BLaER1 treated with 17β-estradiol and CSF1 and Interleukin-3, amounts not matched to agents 10 nM and 100 nM (cell line): Measurements from ENCODE around the gene ZC3HAV1.

Experiments used
- H3K27ac ChIP-seq, 11 experiments: shearing (Covaris generic); formaldehyde crosslinking; 2 replicates each; pipeline ENCODE4 v1.8.1; 2022
- H3K27me3 ChIP-seq, 11 experiments: shearing (Covaris generic); formaldehyde crosslinking; 2 replicates each; pipeline ENCODE4 v1.8.1; 2022
- H3K36me3 ChIP-seq, 11 experiments: shearing (Covaris generic); formaldehyde crosslinking; 2 replicates each; pipeline ENCODE4 v1.8.1; 2022
- H3K4me1 ChIP-seq, 10 experiments: shearing (Covaris generic); formaldehyde crosslinking; 2 replicates each; pipeline ENCODE4 v1.8.1; 2022
- H3K4me2 ChIP-seq, 11 experiments: shearing (Covaris generic); formaldehyde crosslinking; 2 replicates each; pipeline ENCODE4 v1.8.1; 2022
- H3K4me3 ChIP-seq, 10 experiments: shearing (Covaris generic); formaldehyde crosslinking; 2 replicates each; pipeline ENCODE4 v1.8.1; 2022
- H3K9ac ChIP-seq, 11 experiments: shearing (Covaris generic); formaldehyde crosslinking; 2 replicates each; pipeline ENCODE4 v1.8.1; 2022
- H3K9me3 ChIP-seq, 11 experiments: shearing (Covaris generic); formaldehyde crosslinking; replicated peaks in 1 of 11; 2 replicates each; pipeline ENCODE4 v1.8.1; 2022
- H4K20me1 ChIP-seq, 11 experiments: shearing (Covaris generic); formaldehyde crosslinking; 2 replicates each; pipeline ENCODE4 v1.8.1; 2022
- Cebpa-rat ChIP-seq, 11 experiments: shearing (Covaris generic); IDR thresholded peaks; 2 replicates each; pipeline ENCODE4 v1.8.1; 2022

The ZC3HAV1 gene

GRCh38 chr7:139075871-139076686 is 33.4 kb downstream of the ZC3HAV1 start:
- H3K4me1 ChIP-seq, result peaks cover 3 to 33% (median 7%) of the 10 kb centered on the region in 10 experiments; a peak in 16 of 20 replicates

GRCh38 chr7:139075031-139075652 is 34.4 kb downstream of the ZC3HAV1 start:
- H4K20me1 ChIP-seq, result peaks cover 47 to 98% (median 87%) of the 10 kb centered on the region in 11 experiments; a peak in 21 of 22 replicates
- peaks cover 90 to 100% (median 97%) of the 10 kb centered on the region in 11 experiments for H3K36me3 ChIP-seq
- H3K4me2 ChIP-seq, result peak overlapping the region; percentile 27 to 63 (median 45); a peak in 13 of 22 replicates
- H3K27me3 ChIP-seq, result no peaks in the 10 kb centered on the region
- H3K9ac ChIP-seq, result peak overlapping the region in 6 of 11 experiments; percentile 10 to 58 (median 34); a peak in 7 of 22 replicates
- H3K9me3 ChIP-seq, result no peaks in the 10 kb centered on the region
- TF ChIP-seq Cebpa-rat (IDR thresholded peaks at IDR 0.05), result peak in 1 of 11 experiments; percentile 15; a peak in 1 of 22 replicates
- no peak overlapping the region for H3K4me3 ChIP-seq
- peaks cover 3 to 26% (median 7%) of the 10 kb centered on the region in 10 experiments; a peak in 16 of 20 replicates for H3K4me1 ChIP-seq
- H3K27ac ChIP-seq, result peak overlapping the region in 7 of 11 experiments; percentile 22 to 62 (median 49); a peak in 12 of 22 replicates

More at GRCh38 chr7:139075871-139076686, 33.4 kb downstream of the ZC3HAV1 start:
- no peaks in the 10 kb centered on the region for H3K9me3 ChIP-seq
- peak overlapping the region in 3 of 11 experiments; percentile 7 to 29 (median 19); a peak in 1 of 22 replicates for H3K27ac ChIP-seq
- peaks cover 92 to 100% (median 97%) of the 10 kb centered on the region in 11 experiments for H3K36me3 ChIP-seq
- no peaks in the 10 kb centered on the region for H3K27me3 ChIP-seq
- TF ChIP-seq Cebpa-rat (IDR thresholded peaks at IDR 0.05), result no peak
- H3K4me3 ChIP-seq, result no peak overlapping the region
- H3K9ac ChIP-seq, result peak overlapping the region in 3 of 11 experiments; percentile 8 to 31 (median 10); a peak in 5 of 22 replicates
- H4K20me1 ChIP-seq, result peaks cover 56 to 99% (median 91%) of the 10 kb centered on the region in 11 experiments; a peak in 21 of 22 replicates
- H3K4me2 ChIP-seq, result no peak overlapping the region

GRCh38 chr7:139072796-139073195 is 36.7 kb downstream of the ZC3HAV1 start:
- H3K36me3 ChIP-seq, result peaks cover 90 to 100% (median 97%) of the 10 kb centered on the region in 11 experiments
- no peaks in the 10 kb centered on the region for H3K9me3 ChIP-seq
- no peak overlapping the region for H3K4me2 ChIP-seq
- H3K4me3 ChIP-seq, result no peak overlapping the region
- no peak overlapping the region for H3K27ac ChIP-seq
- H3K27me3 ChIP-seq, result no peaks in the 10 kb centered on the region
- no peak overlapping the region for H3K9ac ChIP-seq
- TF ChIP-seq Cebpa-rat (IDR thresholded peaks at IDR 0.05), result no peak
- H4K20me1 ChIP-seq, result peaks cover 32 to 98% (median 84%) of the 10 kb centered on the region in 11 experiments; a peak in 21 of 22 replicates
- peaks cover 3 to 8% (median 4%) of the 10 kb centered on the region in 10 experiments; a peak in 14 of 20 replicates for H3K4me1 ChIP-seq

- H3K4me1 ChIP-seq, result peaks cover 3 to 8% (median 4%) of the 10 kb centered on the region in 10 experiments; a peak in 14 of 20 replicates
- H3K27me3 ChIP-seq, result no peaks in the 10 kb centered on the region
- no peak for TF ChIP-seq Cebpa-rat (IDR thresholded peaks at IDR 0.05)
- no peak overlapping the region for H3K27ac ChIP-seq
- H3K9me3 ChIP-seq, result no peaks in the 10 kb centered on the region
- peaks cover 90 to 100% (median 97%) of the 10 kb centered on the region in 11 experiments for H3K36me3 ChIP-seq
- no peak overlapping the region for H3K9ac ChIP-seq
- peaks cover 30 to 98% (median 84%) of the 10 kb centered on the region in 11 experiments; a peak in 21 of 22 replicates for H4K20me1 ChIP-seq
- no peak overlapping the region for H3K4me3 ChIP-seq
- H3K4me2 ChIP-seq, result no peak overlapping the region
These were observed 37.8 kb downstream of the ZC3HAV1 start for GRCh38 chr7:139071680-139072079.

- no peak for TF ChIP-seq Cebpa-rat (IDR thresholded peaks at IDR 0.05)
- Histone ChIP-seq H3K36me3 (peaks cover 98 to 100% (median 100%) of the 10 kb centered on the region in 11 experiments), H3K9ac (no peak overlapping the region), H3K9me3 (no peaks in the 10 kb centered on the region), H3K4me3 (no peak overlapping the region), H3K27me3 (no peaks in the 10 kb centered on the region), H3K4me2 (no peak overlapping the region), H4K20me1 (peaks cover 18 to 100% (median 92%) of the 10 kb centered on the region in 11 experiments), H3K4me1 (0 out of 20 replicates have a peak, but pooled peaks cover 0 to 3% (median 0%) of the 10 kb centered on the region in 10 experiments), H3K27ac (no peak overlapping the region)
These were observed 40.7 kb downstream of the ZC3HAV1 start for GRCh38 chr7:139068544-139069399.

- peaks cover 98 to 100% (median 100%) of the 10 kb centered on the region in 11 experiments for H3K36me3 ChIP-seq
These were observed 43.2 kb downstream of the ZC3HAV1 start for GRCh38 chr7:139066315-139066714.

GRCh38 chr7:139065323-139065722 is 44.2 kb downstream of the ZC3HAV1 start:
- no peak overlapping the region for H3K9ac ChIP-seq
- no peak overlapping the region for H3K4me3 ChIP-seq
- no peaks in the 10 kb centered on the region for H3K27me3 ChIP-seq
- H3K4me1 ChIP-seq, result peaks cover 3 to 26% (median 12%) of the 10 kb centered on the region in 10 experiments; a peak in 17 of 20 replicates
- H3K36me3 ChIP-seq, result peaks cover 100% of the 10 kb centered on the region in 11 experiments
- peaks cover 25 to 100% (median 99%) of the 10 kb centered on the region in 11 experiments for H4K20me1 ChIP-seq
- H3K27ac ChIP-seq, result no peak overlapping the region
- H3K9me3 ChIP-seq, result no peaks in the 10 kb centered on the region
- TF ChIP-seq Cebpa-rat (IDR thresholded peaks at IDR 0.05), result no peak
- no peak overlapping the region for H3K4me2 ChIP-seq

More at GRCh38 chr7:139066315-139066714, 43.2 kb downstream of the ZC3HAV1 start:
- H3K27me3 ChIP-seq, result no peaks in the 10 kb centered on the region
- no peak for TF ChIP-seq Cebpa-rat (IDR thresholded peaks at IDR 0.05)
- peaks cover 0 to 16% (median 2%) of the 10 kb centered on the region in 10 experiments; a peak in 9 of 20 replicates for H3K4me1 ChIP-seq
- H3K27ac ChIP-seq, result no peak overlapping the region
- H4K20me1 ChIP-seq, result peaks cover 24 to 100% (median 98%) of the 10 kb centered on the region in 11 experiments
- no peak overlapping the region for H3K4me3 ChIP-seq
- H3K4me2 ChIP-seq, result no peak overlapping the region
- no peak overlapping the region for H3K9ac ChIP-seq
- H3K9me3 ChIP-seq, result no peaks in the 10 kb centered on the region

- Histone ChIP-seq H3K27ac (peak overlapping the region in 1 of 11 experiments; percentile 30; a peak in 1 of 22 replicates), H4K20me1 (peaks cover 22 to 90% (median 80%) of the 10 kb centered on the region in 11 experiments; a peak in 21 of 22 replicates), H3K4me2 (peak overlapping the region in 3 of 11 experiments; percentile 25 to 82 (median 75); a peak in 3 of 22 replicates), H3K36me3 (peaks cover 89 to 99% (median 95%) of the 10 kb centered on the region in 11 experiments), H3K4me1 (peaks cover 6 to 41% (median 21%) of the 10 kb centered on the region in 10 experiments; a peak in 18 of 20 replicates), H3K9ac (no peak overlapping the region), H3K4me3 (no peak overlapping the region), H3K9me3 (no peaks in the 10 kb centered on the region), H3K27me3 (no peaks in the 10 kb centered on the region)
- TF ChIP-seq Cebpa-rat (IDR thresholded peaks at IDR 0.05), result no peak
These were observed 48.1 kb downstream of the ZC3HAV1 start for GRCh38 chr7:139061416-139061815.
